Kidney (tissue), 14 donors: ENCODE results near the gene SERINC2. TPM values are rescaled to one million over a fixed set of nuclear protein-coding genes. Genes with fewer than 3 reads are reported as not detected.

Experiments used
- DNase-seq, 5 donors: peaks; one replicate each; pipeline ENCODE4 v3.0.0-alpha.2; 2013 to 2020
- FAIRE-seq: peaks from 2 replicates; lab custom pipeline; 2012; peaks lifted over from hg19 to GRCh38; lab: Jason Lieb, UNC
- H3K27ac ChIP-seq, 2 donors: one replicate each; pipeline ENCODE4 v1.7.0; 2013; ENCODE audit warnings: low read depth in 2 of 2, low read length in 2 of 2, inconsistent platforms in 1 of 2
- H3K27me3 ChIP-seq: one replicate; pipeline ENCODE4 v1.7.1; 2013; ENCODE audit warnings: low read length, inconsistent platforms; ENCODE audit not compliant: control insufficient read depth, insufficient read depth
- H3K36me3 ChIP-seq, 3 donors: one replicate each; pipeline versions ENCODE4 v1.7.0 to v1.7.1; 2013; ENCODE audit warnings: low read length in 3 of 3, control low read depth in 1 of 3, inconsistent platforms in 1 of 3; ENCODE audit not compliant: insufficient read depth in 3 of 3, control insufficient read depth in 2 of 3
- H3K4me1 ChIP-seq, 3 donors: one replicate each; pipeline versions ENCODE4 v1.7.0 to v1.7.1; 2013; ENCODE audit warnings: low read length in 3 of 3, inconsistent platforms in 1 of 3, low read depth in 1 of 3; ENCODE audit not compliant: control insufficient read depth in 2 of 3, insufficient read depth in 2 of 3
- H3K4me3 ChIP-seq, 3 donors: one replicate each; pipeline versions ENCODE4 v1.7.0 to v1.8.1; 2013; ENCODE audit warnings: low read length in 3 of 3, control low read depth in 1 of 3, inconsistent platforms in 1 of 3
- H3K9ac ChIP-seq, 3 donors: one replicate each; pipeline versions ENCODE4 v1.7.0 to v1.7.1; 2013; ENCODE audit warnings: low read length in 3 of 3, control low read depth in 1 of 3, inconsistent platforms in 1 of 3
- H3K9me3 ChIP-seq, 3 donors: one replicate each; pipeline versions ENCODE4 v1.7.0 to v1.7.1; 2013; ENCODE audit warnings: low read length in 3 of 3, control low read depth in 1 of 3, inconsistent platforms in 1 of 3; ENCODE audit not compliant: control insufficient read depth in 2 of 3, insufficient read depth in 1 of 3
- intact Hi-C: fragments of 100-400 bp; cut with DNase I; formaldehyde crosslinking; loops from one replicate; pipeline ENCODE4 v1.11.1; 2022
- polyA plus RNA-seq: library from polyadenylated mRNA; stranded (reverse); fragments of 350-450 nt; fragmentation: Illumina TruSeq; extraction: RNeasy Lipid Tissue Mini Kit (QIAGEN cat#74804); gene quantifications from one replicate; pipeline ENCODE4 v1.2.3, GENCODE V29; 2014; ENCODE audit warnings: low read depth, low replicate concordance; ENCODE audit not compliant: insufficient read depth
- total RNA-seq: library from RNA; stranded (reverse); fragmentation: NEBNext Ultra II Directional; extraction: Animal tissue kit (Norgen Biotek cat#: 25700); gene quantifications from one replicate; pipeline ENCODE4 v1.2.1, GENCODE V29; 2021
- TF ChIP-seq, protein P1 (sequence below): IDR thresholded peaks from 3 replicates; pipeline ENCODE4 v1.5.1; 2012; ENCODE audit warnings: mild to moderate bottlenecking, moderate library complexity, borderline replicate concordance; ENCODE audit not compliant: insufficient read depth; ENCODE audit errors: extremely low read depth
- donor health status: control.
- donor health status: control.
- donor health status: control.
- donor health status: control.
- donor health status: control.
- donor health status: DM: yes; HTN: yes; CAD: no.
- donor health status: Normal renal cell carcinoma (clear cell type).

The SERINC2 gene
- total and polyA plus RNA-seq, 2 donors from 2014 or later = 99.2 to 126 TPM

DNA sequence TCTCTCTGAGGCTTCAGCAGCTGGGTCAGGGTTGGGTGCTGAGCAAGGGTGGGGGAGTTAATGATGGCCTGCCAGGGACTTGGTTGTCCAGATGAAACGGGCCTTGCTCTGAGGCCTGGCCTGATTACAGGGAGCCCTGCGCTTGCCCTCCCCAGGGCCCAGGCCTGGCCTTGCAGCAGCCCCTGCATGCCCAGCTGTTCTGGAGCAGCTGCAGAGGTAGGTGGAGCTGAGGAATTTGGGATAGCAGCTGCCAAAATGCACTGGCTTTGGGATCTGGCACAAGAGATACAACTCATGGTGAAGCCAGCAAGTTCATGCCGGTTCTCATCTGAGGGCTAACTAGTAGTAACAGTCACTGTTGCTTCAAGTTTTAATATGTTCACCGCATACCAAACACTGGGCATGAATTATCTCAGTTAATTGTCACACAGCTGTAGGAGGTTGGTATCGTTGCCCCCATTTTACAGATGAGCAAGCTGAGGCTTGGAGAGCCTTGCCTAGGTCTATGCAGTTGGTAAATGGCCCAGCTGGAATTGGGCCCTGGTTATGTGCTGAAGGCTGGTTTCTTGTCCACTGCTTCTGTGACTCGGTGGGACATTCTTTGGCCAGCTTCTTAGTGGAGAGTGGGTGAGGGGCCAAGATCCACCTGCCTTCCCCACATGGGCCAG is 7.3 kb upstream of the SERINC2 start:
- H3K4me3 ChIP-seq = no peak overlapping the region
- no peaks in the 10 kb centered on the region for H3K4me1 ChIP-seq
- DNase-seq (no peak), FAIRE-seq (no peak)
- intact Hi-C loops = no loop called here
- no peaks in the 10 kb centered on the region for H3K27me3 ChIP-seq
- no peak overlapping the region for H3K9ac ChIP-seq
- no peak overlapping the region for H3K27ac ChIP-seq
- TF ChIP-seq, protein P1, sequence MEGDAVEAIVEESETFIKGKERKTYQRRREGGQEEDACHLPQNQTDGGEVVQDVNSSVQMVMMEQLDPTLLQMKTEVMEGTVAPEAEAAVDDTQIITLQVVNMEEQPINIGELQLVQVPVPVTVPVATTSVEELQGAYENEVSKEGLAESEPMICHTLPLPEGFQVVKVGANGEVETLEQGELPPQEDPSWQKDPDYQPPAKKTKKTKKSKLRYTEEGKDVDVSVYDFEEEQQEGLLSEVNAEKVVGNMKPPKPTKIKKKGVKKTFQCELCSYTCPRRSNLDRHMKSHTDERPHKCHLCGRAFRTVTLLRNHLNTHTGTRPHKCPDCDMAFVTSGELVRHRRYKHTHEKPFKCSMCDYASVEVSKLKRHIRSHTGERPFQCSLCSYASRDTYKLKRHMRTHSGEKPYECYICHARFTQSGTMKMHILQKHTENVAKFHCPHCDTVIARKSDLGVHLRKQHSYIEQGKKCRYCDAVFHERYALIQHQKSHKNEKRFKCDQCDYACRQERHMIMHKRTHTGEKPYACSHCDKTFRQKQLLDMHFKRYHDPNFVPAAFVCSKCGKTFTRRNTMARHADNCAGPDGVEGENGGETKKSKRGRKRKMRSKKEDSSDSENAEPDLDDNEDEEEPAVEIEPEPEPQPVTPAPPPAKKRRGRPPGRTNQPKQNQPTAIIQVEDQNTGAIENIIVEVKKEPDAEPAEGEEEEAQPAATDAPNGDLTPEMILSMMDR = no peak
- H3K9me3 ChIP-seq = no peaks in the 10 kb centered on the region
- H3K36me3 ChIP-seq = no peaks in the 10 kb centered on the region

DNA sequence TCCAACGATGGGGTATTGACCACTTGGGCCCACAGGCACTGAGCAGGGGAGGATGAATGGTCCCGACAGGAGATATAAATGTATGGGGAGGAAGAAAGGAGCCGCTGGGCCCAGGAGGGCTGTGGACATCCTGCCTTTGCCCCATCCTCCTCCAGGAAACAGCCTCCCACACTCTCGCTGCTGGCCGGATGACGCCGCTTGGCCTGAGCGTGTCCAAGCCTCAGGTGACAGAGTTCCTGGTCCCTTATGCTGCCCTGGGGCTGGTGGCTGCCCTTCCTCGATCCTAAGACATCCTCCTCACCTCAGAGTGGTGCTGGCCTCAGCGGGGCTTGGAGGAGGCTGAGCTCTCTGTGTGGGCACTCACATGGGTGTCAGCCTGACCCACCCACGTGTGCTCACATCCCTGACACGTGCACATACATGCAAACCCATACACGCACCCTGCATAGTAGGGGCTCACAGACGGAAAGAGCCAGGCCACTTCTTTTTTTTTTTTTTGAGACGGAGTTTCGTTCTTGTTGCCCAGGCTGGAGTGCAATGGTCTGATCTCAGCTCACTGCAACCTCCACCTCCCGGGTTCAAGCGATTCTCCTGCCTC is 5.9 kb upstream of the SERINC2 start:
- no peaks in the 10 kb centered on the region for H3K27me3 ChIP-seq
- intact Hi-C loops = no loop called here
- H3K4me3 ChIP-seq = no peak overlapping the region
- H3K4me1 ChIP-seq = no peaks in the 10 kb centered on the region
- DNase-seq (peak in 1 of 5 donors; percentile 16), FAIRE-seq (no peak)
- no peaks in the 10 kb centered on the region for H3K9me3 ChIP-seq
- TF ChIP-seq, protein P1 = no peak
- H3K36me3 ChIP-seq = no peaks in the 10 kb centered on the region
- no peak overlapping the region for H3K27ac ChIP-seq
- H3K9ac ChIP-seq = no peak overlapping the region

DNA sequence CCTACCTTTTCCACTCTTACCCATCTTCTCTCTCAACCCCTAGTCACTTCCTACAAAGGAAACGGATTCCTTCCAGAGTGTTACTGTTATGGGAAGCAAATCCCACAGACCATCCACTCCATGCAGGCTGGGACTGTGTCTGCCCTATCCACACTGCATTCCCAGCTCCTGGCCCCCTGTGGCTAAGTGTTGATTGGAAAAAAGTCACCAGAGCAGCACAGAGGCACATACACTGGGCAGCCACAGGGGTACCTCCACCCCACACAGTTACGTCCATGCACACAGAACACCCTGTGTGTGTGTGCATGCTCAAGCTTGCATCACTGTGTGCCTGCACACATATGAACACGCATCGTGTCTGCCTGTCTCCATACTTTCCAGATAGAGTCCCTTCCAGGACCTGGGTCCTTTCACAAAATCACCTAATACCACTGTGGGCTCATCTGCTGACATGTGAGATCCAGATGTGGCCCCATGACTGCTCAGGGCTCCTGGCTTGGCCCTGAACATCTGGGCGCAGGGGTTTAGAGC is 4.2 kb upstream of the SERINC2 start:
- Histone ChIP-seq H3K4me1 (peaks cover 0 to 5% (median 3%) of the 10 kb centered on the region in 3 donors), H3K27ac (no peak overlapping the region), H3K9me3 (no peaks in the 10 kb centered on the region), H3K27me3 (no peaks in the 10 kb centered on the region), H3K36me3 (no peaks in the 10 kb centered on the region), H3K4me3 (no peak overlapping the region), H3K9ac (no peak overlapping the region)
- FAIRE-seq = no peak
- TF ChIP-seq, protein P1 = no peak
- intact Hi-C loops = no loop called here
- DNase-seq = no peak
